CD4-positive, alpha-beta T cell treated with Interleukin-15 for 4 hours (primary cell): ENCODE data around the gene AKAP13.

ENCODE experiments used
- DNase-seq: peaks from one replicate; pipeline ENCODE4 v3.0.0-alpha.2; 2020; ENCODE audit warnings: low spot score

The AKAP13 gene

GRCh38 chr15:85730001-85730820 lies 349.8 kb downstream of the AKAP13 start:
- peak; percentile 72 for DNase-seq

- DNase-seq: no peak
Measured at GRCh38 chr15:85733416-85733815, 353.0 kb downstream of the AKAP13 start.

GRCh38 chr15:85737061-85737460 lies 356.7 kb downstream of the AKAP13 start:
- no peak for DNase-seq

GRCh38 chr15:85741021-85741421 lies 360.6 kb downstream of the AKAP13 start:
- DNase-seq: no peak

GRCh38 chr15:85741662-85742061 lies 361.3 kb downstream of the AKAP13 start:
- DNase-seq: no peak

GRCh38 chr15:85742186-85742821 lies 361.9 kb downstream of the AKAP13 start:
- no peak for DNase-seq

GRCh38 chr15:85743392-85744055 lies 363.1 kb downstream of the AKAP13 start:
- DNase-seq: no peak

- DNase-seq: no peak
Measured at GRCh38 chr15:85744579-85744978, 364.2 kb downstream of the AKAP13 start.

GRCh38 chr15:85745023-85745422 lies 364.6 kb downstream of the AKAP13 start:
- DNase-seq: no peak

GRCh38 chr15:85745525-85746150 lies 365.2 kb downstream of the AKAP13 start:
- DNase-seq: no peak

GRCh38 chr15:85746641-85747040 lies 366.2 kb downstream of the AKAP13 start:
- no peak for DNase-seq

- no peak for DNase-seq
Measured at GRCh38 chr15:85748176-85748575, 367.8 kb downstream of the AKAP13 start.

GRCh38 chr15:85748729-85749128 lies 368.3 kb downstream of the AKAP13 start:
- no peak for DNase-seq

- DNase-seq: no peak
Measured at GRCh38 chr15:85749261-85750151, 369.1 kb downstream of the AKAP13 start.

- no peak for DNase-seq
Measured at GRCh38 chr15:85750319-85751290, 370.2 kb downstream of the AKAP13 start.

- DNase-seq: no peak
Measured at GRCh38 chr15:85751291-85752123, 371.1 kb downstream of the AKAP13 start.

GRCh38 chr15:85752124-85752475 lies 371.7 kb downstream of the AKAP13 start:
- no peak for DNase-seq

- DNase-seq: no peak
Measured at GRCh38 chr15:85752491-85752961, 372.1 kb downstream of the AKAP13 start.

- no peak for DNase-seq
Measured at GRCh38 chr15:85753261-85753660, 372.9 kb downstream of the AKAP13 start.
